Muscle layer of colon (tissue), 2 donors: ENCODE data around the gene ACSM6.
"Not testable (repeated sequence)": the region's sequence is repeated elsewhere in the genome, so short reads cannot be mapped to it uniquely, and the experiment has no call there.

Source experiments
- H3K27ac ChIP-seq: one replicate; pipeline ENCODE4 v1.7.0; 2013; ENCODE audit warnings: low read depth, mild to moderate bottlenecking, low read length, moderate library complexity
- H3K27me3 ChIP-seq, 2 donors: one replicate each; pipeline ENCODE4 v1.7.0; 2013; ENCODE audit warnings: low read length in 2 of 2, mild to moderate bottlenecking in 2 of 2; ENCODE audit not compliant: insufficient read depth in 2 of 2, control insufficient read depth in 1 of 2
- H3K36me3 ChIP-seq: one replicate; pipeline ENCODE4 v1.7.0; 2013; ENCODE audit warnings: mild to moderate bottlenecking, low read length; ENCODE audit not compliant: insufficient read depth
- H3K4me1 ChIP-seq: one replicate; pipeline ENCODE4 v1.7.0; 2013; ENCODE audit warnings: mild to moderate bottlenecking, low read length; ENCODE audit not compliant: insufficient read depth
- H3K4me3 ChIP-seq, 2 donors: one replicate each; pipeline ENCODE4 v1.7.0; 2013; ENCODE audit warnings: low read length in 2 of 2, low read depth in 1 of 2, mild to moderate bottlenecking in 1 of 2, moderate library complexity in 1 of 2
- H3K9ac ChIP-seq: one replicate; pipeline ENCODE4 v1.7.0; 2013; ENCODE audit warnings: low read length
- H3K9me3 ChIP-seq: one replicate; pipeline ENCODE4 v1.7.0; 2013; ENCODE audit warnings: mild to moderate bottlenecking, low read length
- donor health status: abdominal sarcoma.
- donor health status: Adenocarcinoma of cecum.

Gene ACSM6

DNA sequence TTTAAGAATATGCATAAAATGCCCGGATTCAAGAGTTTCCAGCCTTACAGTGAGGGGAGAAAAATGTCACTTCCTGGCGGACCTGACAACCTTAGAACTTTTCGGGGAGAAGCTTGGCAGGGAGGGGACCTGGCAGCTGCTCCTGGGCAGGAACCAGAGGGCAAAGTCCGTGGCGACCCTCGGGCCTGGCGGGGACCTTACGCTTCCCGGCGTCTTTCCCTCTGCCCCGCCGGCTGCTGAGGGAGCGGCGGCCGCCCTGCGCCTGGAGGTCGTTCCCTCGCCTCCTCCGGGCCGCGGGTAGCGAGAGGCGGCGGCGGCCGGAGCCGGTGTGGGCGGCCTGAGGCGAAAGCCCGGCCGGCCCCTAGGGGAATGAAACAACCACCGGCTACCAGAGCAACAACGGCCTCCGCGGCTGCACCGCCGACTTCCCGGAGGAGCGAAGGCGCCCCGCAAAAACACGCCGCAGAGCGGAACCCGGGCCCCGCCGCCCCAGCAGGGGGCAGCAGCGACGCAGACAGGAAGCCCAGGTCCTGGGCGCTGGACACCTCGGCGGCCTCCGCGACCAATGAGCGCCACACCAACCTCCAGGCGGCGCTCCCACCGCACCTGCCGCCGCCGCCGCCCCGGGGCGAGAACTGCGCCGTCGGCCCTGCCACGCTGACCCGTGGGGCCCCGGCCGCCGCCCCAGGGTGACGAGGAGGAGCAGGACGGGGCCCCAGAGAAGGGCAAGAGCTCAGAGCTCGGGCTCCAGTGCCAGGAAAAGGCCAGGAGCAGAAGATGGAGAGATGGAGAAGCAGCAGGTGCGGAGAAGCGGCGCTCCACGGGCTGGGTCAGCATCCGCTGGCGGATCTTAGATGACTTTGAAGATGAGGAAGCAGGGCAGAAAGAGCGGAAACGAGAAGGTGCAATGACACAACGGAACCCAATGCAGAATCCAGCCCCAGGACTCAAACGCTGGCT lies 10.5 kb upstream of the ACSM6 start:
- H3K9me3 ChIP-seq = no peaks in the 10 kb centered on the region
- H3K27me3 ChIP-seq = no peaks in the 10 kb centered on the region
- no peak overlapping the region for H3K9ac ChIP-seq
- no peaks in the 10 kb centered on the region for H3K36me3 ChIP-seq
- no peaks in the 10 kb centered on the region for H3K4me1 ChIP-seq
- H3K27ac ChIP-seq = peak overlapping the region; percentile 10
- peak overlapping the region; percentile 17 to 53 for H3K4me3 ChIP-seq

DNA sequence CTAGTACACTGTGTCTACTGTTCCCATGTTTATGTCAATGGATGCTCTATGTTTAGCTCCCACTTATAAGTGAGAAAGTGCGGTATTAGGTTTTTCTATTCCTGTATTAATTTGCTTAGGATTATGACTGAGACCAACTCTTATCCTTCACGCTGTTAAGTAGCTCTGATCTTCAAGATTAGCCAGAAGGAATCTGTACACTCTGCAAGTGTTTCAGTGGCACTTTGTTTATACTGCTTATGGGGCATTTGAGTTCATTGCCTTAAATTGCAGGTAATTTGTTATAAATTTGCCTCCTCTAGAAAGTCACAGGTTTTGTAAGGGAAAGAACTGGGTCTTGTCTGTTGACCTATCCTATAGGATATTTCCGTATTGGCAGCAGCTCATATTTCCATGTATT lies 6.4 kb upstream of the ACSM6 start:
- Histone ChIP-seq H3K9ac (no peak overlapping the region), H3K9me3 (no peaks in the 10 kb centered on the region), H3K36me3 (no peaks in the 10 kb centered on the region), H3K27ac (no peak overlapping the region), H3K4me1 (no peaks in the 10 kb centered on the region), H3K4me3 (no peak overlapping the region), H3K27me3 (no peaks in the 10 kb centered on the region)

DNA sequence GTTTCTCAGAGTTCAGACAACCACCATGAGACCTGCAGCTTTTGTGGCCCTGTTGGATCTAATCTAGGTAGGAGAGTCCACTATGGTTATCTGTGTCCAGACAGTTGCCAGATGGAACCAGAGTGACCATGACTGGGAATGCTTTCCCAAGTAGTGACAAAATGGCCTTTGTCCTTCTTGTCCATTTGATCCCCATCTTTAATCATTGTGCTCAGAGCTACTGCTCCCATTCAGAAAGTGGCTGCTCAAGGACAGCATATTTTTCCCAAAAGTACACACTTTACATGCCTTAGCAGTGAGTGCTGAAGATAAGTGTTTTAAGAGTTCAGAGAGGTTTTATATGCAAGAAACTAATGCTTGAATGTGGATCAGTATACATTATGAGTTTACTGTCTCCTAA lies 5.4 kb upstream of the ACSM6 start:
- Histone ChIP-seq H3K9ac (no peak overlapping the region), H3K9me3 (no peaks in the 10 kb centered on the region), H3K36me3 (no peaks in the 10 kb centered on the region)

DNA sequence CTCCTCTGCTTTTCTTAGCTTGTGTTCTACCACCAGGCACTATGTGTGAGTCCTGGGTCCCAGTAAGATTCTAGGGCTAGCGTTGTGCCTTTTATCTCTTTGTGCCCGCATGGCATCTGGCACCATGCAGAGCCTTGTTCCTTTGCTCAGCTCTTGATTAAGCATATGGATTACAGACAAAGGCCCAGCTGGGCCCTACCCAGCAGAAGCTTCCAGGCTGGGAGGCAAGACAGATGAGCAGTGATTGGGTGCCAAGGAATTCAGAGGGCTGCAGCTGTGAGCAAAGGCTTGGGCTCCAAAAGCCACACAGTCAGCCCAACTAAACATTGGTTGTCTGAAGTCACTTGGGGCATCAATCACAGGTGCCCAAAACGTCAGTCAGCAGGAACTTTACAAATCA lies 2.0 kb downstream of the ACSM6 start:
- H3K9me3 ChIP-seq = no peaks in the 10 kb centered on the region
- no peak overlapping the region for H3K9ac ChIP-seq
- no peaks in the 10 kb centered on the region for H3K36me3 ChIP-seq
- no peaks in the 10 kb centered on the region for H3K4me1 ChIP-seq
- H3K27me3 ChIP-seq = no peaks in the 10 kb centered on the region
- no peak overlapping the region for H3K4me3 ChIP-seq
- no peak overlapping the region for H3K27ac ChIP-seq

More for the DNA sequence above, 5.4 kb upstream of the ACSM6 start:
- H3K4me3 ChIP-seq = no peak overlapping the region
- H3K27me3 ChIP-seq = no peaks in the 10 kb centered on the region
- H3K27ac ChIP-seq = no peak overlapping the region
- no peaks in the 10 kb centered on the region for H3K4me1 ChIP-seq

DNA sequence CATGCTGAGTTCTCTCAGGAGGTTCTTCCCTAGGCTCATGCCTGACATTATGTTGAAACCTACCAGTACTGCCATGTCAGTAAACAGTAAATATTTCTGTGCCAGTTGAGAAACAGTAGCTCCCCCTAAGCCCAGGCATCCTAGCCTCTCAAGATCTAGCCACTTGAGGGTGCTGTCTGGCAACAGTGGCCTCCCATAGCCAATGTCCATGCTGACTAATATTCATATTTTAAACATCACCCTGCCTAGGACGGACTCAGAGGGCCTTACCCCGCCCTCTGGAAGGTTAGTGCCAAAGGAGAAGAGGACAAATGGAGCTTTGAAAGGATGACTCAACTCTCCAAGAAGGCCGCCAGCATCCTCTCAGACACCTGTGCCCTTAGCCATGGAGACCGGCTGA lies 7.7 kb downstream of the ACSM6 start:
- H3K4me1 ChIP-seq = no peaks in the 10 kb centered on the region
- H3K9me3 ChIP-seq = no peaks in the 10 kb centered on the region
- H3K4me3 ChIP-seq = no peak overlapping the region
- no peaks in the 10 kb centered on the region for H3K36me3 ChIP-seq
- no peak overlapping the region for H3K27ac ChIP-seq
- H3K27me3 ChIP-seq = no peaks in the 10 kb centered on the region
- H3K9ac ChIP-seq = no peak overlapping the region

DNA sequence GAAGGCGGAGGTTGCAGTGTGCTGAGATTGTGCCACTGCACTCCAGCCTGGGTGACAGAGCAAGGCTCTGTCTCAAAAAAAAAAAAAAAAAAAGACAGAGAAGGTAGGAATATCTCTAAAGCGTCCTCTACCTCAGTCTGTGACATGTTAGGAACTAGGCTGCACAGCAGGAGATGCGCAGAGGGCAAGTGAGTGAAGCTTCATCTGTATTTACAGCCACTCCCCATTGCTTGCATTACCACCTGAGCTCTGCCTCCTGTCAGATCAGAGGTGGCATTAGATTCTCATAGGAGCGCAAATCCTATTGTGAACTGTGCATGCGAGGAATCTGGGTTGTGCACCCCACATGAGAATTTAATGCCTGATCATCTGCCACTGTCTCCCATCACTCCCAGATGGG lies 8.8 kb downstream of the ACSM6 start:
- H3K9ac ChIP-seq, H3K4me3 ChIP-seq, H3K27ac ChIP-seq, H3K9me3 ChIP-seq, H3K4me1 ChIP-seq, H3K27me3 ChIP-seq, H3K36me3 ChIP-seq: not testable (repeated sequence)

DNA sequence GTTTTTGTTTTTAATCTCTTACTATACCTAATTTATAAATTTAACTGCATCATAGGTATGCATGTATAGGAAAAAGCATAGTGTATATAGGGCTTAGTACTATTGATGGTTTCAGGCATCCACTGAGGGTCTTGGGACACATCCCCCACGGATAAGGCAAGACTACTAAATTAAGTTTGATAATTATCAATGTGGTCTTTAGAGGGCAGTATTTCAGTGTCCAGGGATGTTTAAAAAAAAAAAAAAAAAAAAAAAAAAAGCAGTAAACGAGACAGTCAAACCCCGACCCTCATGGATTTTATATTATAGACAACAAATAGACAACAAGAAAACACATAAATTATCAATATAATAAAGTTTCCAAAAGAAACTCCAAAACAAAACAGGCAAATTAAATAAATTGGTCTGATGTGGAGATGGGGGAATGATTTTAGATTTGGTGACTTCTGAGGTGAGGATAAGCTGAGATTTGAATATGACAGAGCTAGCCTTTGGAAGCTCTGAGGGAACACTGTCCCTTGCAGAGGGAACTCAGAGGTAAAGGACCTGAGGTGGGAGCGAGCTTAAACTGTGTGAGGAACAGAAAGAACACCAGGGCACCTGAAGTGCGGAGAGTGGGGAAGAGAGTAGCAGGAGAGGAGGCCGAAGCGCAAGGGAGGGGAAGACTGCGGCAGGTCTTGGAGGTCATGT lies 14.8 kb downstream of the ACSM6 start:
- H3K36me3 ChIP-seq = no peaks in the 10 kb centered on the region
- H3K27me3 ChIP-seq = no peaks in the 10 kb centered on the region

DNA sequence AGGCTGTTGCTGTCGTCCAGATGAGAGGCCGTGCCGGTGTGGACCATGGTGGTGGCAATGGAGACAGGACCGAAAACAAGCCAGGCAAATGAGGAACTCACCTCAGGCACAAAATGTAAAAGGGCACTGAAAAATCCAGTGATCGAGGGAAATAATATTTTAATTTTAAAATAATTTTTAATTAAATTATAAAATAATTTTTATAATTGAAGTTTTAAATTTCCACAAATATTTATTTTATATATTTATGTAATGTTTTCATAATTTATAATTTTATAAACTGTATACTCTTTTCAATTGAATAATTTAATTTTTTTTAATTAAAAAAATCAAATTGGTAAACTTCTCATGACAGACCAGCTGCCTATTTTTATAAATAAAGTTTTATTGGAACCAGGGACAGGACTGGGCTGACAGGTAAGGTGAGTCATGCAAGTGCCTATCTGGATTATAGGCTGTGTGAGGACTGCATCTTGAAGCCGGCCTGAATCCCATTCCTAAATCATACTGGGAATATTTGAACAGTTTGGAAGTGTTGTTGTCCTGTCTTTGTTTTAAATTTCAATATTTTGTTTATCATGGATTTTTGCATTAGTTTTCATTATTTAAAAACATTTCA lies 15.6 kb downstream of the ACSM6 start:
- H3K4me3 ChIP-seq = no peak overlapping the region
- H3K36me3 ChIP-seq = no peaks in the 10 kb centered on the region

More for the DNA sequence above, 14.8 kb downstream of the ACSM6 start:
- Histone ChIP-seq H3K4me1 (no peaks in the 10 kb centered on the region), H3K9me3 (no peaks in the 10 kb centered on the region), H3K9ac (no peak overlapping the region), H3K4me3 (no peak overlapping the region), H3K27ac (no peak overlapping the region)

DNA sequence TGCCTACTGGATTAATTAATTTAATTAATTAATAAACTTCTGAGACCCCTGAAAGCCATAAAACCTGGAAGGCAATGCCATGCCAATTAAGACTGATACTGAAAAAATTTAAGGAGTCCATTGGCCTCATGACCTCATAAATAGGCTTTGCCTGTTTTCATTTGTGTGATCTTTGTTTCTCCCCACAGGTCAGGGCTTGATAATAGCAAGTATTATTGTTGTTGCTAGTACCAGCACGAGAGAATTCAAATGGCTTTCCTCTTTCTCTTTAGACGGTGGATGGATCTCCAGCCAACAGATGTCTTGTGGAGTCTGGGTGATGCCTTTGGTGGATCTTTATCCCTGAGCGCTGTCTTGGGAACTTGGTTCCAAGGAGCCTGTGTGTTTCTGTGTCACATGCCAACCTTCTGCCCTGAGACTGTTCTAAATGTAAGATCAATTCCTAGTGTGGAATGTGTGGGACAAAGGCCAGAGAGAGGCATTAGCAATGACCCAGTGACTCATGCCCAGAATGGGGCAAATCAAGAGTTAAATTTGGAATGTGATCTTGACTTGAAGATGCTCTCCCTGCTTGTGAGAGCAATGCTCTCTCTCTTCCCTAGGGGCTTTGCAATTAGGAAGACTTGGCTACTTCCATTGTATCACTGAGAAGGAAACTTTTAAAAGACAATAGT lies 17.7 kb downstream of the ACSM6 start:
- H3K4me1 ChIP-seq = no peaks in the 10 kb centered on the region
- H3K9ac ChIP-seq = no peak overlapping the region
- no peaks in the 10 kb centered on the region for H3K36me3 ChIP-seq
- no peak overlapping the region for H3K27ac ChIP-seq
- no peak overlapping the region for H3K4me3 ChIP-seq
- no peaks in the 10 kb centered on the region for H3K9me3 ChIP-seq
- H3K27me3 ChIP-seq = no peaks in the 10 kb centered on the region

More for the DNA sequence above, 15.6 kb downstream of the ACSM6 start:
- Histone ChIP-seq H3K27me3 (no peaks in the 10 kb centered on the region), H3K9me3 (no peaks in the 10 kb centered on the region), H3K9ac (no peak overlapping the region), H3K27ac (no peak overlapping the region), H3K4me1 (no peaks in the 10 kb centered on the region)

DNA sequence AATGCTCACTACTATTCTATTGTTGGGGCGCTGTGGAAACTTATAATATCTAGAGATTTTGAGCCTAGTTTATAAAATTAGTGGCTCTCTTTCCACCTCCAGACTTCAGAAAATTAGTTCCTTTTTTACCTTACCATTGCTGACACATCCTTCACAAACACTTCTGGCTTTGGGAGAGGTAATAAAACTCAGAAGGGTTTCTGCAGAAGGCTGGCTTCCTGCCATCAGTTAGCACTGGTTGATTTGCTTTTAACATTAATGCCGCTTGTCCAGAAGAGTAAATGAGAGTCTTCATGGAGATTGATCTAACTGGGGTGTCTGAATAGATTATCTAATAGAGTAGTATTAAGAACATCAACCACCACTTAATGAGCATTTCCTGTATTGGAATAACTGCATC lies 20.3 kb downstream of the ACSM6 start:
- Histone ChIP-seq H3K27ac (no peak overlapping the region), H3K36me3 (no peaks in the 10 kb centered on the region), H3K9me3 (no peaks in the 10 kb centered on the region), H3K4me1 (no peaks in the 10 kb centered on the region), H3K4me3 (no peak overlapping the region), H3K9ac (no peak overlapping the region), H3K27me3 (no peaks in the 10 kb centered on the region)

DNA sequence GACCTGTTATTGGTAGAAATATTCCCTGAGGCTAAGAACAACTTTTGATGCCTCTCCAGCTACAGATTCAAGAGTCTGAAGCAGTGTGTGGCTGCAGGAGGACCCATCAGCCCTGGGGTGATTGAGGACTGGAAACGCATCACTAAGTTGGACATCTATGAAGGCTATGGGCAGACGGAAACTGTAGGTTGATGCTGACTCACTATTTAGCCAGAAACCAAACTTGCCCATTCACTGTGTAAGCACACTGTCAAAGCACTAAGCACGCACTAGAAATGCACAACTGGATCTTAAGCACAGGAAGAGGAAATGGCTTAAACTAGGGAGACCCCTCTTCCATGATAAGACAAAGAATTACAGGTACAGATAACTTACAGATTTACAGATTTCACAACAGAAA lies 20.8 kb downstream of the ACSM6 start:
- Histone ChIP-seq H3K27me3 (no peaks in the 10 kb centered on the region), H3K4me3 (no peak overlapping the region), H3K9me3 (no peaks in the 10 kb centered on the region), H3K36me3 (no peaks in the 10 kb centered on the region), H3K4me1 (no peaks in the 10 kb centered on the region), H3K9ac (no peak overlapping the region), H3K27ac (no peak overlapping the region)
